ENCODE results near the gene ATP6AP1.

ATP6AP1 gene

GRCh38 chrX:154466036-154466435 lies 37.6 kb downstream of the ATP6AP1 start:
- Mint-ChIP-seq H3K9me3 (no peaks in the 10 kb centered on the region), H3K4me3 (no peak overlapping the region), H3K4me1 (peaks cover 10% of the 10 kb centered on the region), H3K27ac (no peak overlapping the region), H3K27me3 (no peaks in the 10 kb centered on the region)
- no peak for ATAC-seq
- no peak for DNase-seq

DNA sequence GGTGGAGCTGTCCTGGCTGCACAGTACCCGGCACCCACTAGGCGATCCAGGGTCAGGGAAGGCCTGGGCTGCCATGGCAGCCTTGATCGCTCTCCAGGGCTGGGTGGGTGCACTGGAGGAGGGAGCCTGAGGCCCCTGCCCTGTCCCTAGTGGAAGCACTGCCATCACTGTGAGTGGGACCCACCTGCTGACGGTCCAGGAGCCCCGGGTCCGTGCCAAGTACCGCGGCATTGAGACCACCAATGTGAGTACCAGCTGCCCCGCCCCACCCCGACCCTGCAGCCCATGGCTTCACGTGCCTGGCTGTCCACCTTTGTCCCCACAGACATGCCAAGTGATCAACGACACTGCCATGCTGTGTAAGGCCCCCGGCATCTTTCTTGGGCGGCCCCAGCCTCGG lies 38.4 kb downstream of the ATP6AP1 start:
- Mint-ChIP-seq H3K4me1 (peaks cover 3% of the 10 kb centered on the region), H3K9me3 (no peaks in the 10 kb centered on the region), H3K4me3 (no peak overlapping the region), H3K27ac (no peak overlapping the region), H3K27me3 (no peaks in the 10 kb centered on the region)
- ATAC-seq (no peak), DNase-seq (no peak)

DNA sequence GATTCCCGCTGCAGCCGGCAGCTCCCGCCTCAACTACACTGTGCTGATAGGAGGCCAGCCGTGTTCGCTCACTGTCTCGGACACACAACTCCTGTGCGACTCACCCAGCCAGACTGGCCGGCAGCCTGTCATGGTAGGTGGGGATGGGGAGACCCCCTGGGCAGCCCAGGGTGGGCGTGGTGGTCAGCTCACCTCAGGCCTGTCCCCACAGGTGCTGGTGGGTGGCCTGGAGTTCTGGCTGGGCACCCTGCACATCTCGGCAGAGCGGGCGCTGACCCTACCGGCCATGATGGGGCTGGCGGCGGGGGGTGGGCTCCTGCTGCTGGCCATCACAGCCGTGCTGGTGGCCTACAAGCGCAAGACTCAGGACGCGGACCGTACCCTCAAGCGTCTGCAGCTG lies 39.1 kb downstream of the ATP6AP1 start:
- Mint-ChIP-seq H3K27me3 (no peaks in the 10 kb centered on the region), H3K27ac (no peak overlapping the region), H3K4me3 (no peak overlapping the region), H3K4me1 (no peaks in the 10 kb centered on the region), H3K9me3 (no peaks in the 10 kb centered on the region)
- ATAC-seq (no peak), DNase-seq (no peak)

- Mint-ChIP-seq H3K4me3 (no peak overlapping the region), H3K27ac (no peak overlapping the region), H3K9me3 (no peaks in the 10 kb centered on the region), H3K27me3 (no peaks in the 10 kb centered on the region), H3K4me1 (peaks cover 4% of the 10 kb centered on the region)
- DNase-seq (no peak), ATAC-seq (no peak)
These were observed 39.7 kb downstream of the ATP6AP1 start for GRCh38 chrX:154468217-154468616.

- no peak for DNase-seq
- Mint-ChIP-seq H3K4me1 (peaks cover 9% of the 10 kb centered on the region), H3K9me3 (no peaks in the 10 kb centered on the region), H3K27me3 (no peaks in the 10 kb centered on the region), H3K4me3 (no peak overlapping the region), H3K27ac (no peak overlapping the region)
- ATAC-seq = no peak
These were observed 40.6 kb downstream of the ATP6AP1 start for GRCh38 chrX:154469114-154469513.

DNA sequence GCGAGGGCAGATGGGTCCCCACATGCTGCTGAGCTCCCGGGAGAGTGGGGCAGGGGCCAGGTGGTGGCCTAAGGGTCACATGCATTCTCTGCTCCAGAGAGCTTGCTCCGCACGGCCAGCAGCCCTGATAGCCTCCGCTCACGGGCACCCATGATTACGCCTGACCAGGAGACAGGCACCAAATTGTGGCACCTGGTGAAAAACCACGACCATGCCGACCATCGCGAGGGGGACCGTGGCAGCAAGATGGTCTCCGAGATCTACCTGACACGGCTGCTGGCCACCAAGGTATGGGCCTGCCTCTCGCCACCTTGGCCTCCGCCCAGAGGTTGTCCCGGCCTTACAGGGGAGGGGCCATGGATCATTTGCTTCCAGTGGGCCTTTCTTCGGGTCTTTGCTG lies 41.4 kb downstream of the ATP6AP1 start:
- peaks cover 9% of the 10 kb centered on the region for H3K4me1 Mint-ChIP-seq
- ATAC-seq = no peak
- no peak overlapping the region for H3K4me3 Mint-ChIP-seq
- no peaks in the 10 kb centered on the region for H3K9me3 Mint-ChIP-seq
- H3K27me3 Mint-ChIP-seq = no peaks in the 10 kb centered on the region
- H3K27ac Mint-ChIP-seq = peak overlapping the region in 1 of 2 donors; percentile 27
- DNase-seq = no peak

DNA sequence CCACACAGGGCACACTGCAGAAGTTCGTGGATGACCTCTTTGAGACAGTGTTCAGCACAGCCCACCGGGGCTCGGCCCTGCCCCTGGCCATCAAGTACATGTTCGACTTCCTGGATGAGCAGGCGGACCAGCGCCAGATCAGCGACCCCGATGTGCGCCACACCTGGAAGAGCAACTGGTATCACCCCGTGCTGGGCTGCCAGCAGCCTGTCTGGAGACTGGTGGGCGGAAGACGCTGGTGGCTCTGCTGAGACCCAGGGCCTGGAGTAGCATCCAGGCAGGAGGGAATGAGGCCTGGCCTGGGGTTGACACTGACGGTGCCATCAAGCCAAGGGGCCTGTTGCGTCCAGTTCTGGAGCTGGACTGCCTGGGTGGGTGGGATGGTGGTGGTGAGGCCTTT lies 42.0 kb downstream of the ATP6AP1 start:
- no peak for ATAC-seq
- H3K27me3 Mint-ChIP-seq = no peaks in the 10 kb centered on the region
- H3K27ac Mint-ChIP-seq = no peak overlapping the region
- DNase-seq = no peak
- no peaks in the 10 kb centered on the region for H3K9me3 Mint-ChIP-seq
- H3K4me1 Mint-ChIP-seq = peaks cover 12% of the 10 kb centered on the region
- H3K4me3 Mint-ChIP-seq = no peak overlapping the region

GRCh38 chrX:154470914-154471568 lies 42.6 kb downstream of the ATP6AP1 start:
- Mint-ChIP-seq H3K4me1 (peaks cover 16% of the 10 kb centered on the region), H3K27ac (no peak overlapping the region), H3K27me3 (no peaks in the 10 kb centered on the region), H3K9me3 (no peaks in the 10 kb centered on the region), H3K4me3 (no peak overlapping the region)
- ATAC-seq (no peak), DNase-seq (no peak)

DNA sequence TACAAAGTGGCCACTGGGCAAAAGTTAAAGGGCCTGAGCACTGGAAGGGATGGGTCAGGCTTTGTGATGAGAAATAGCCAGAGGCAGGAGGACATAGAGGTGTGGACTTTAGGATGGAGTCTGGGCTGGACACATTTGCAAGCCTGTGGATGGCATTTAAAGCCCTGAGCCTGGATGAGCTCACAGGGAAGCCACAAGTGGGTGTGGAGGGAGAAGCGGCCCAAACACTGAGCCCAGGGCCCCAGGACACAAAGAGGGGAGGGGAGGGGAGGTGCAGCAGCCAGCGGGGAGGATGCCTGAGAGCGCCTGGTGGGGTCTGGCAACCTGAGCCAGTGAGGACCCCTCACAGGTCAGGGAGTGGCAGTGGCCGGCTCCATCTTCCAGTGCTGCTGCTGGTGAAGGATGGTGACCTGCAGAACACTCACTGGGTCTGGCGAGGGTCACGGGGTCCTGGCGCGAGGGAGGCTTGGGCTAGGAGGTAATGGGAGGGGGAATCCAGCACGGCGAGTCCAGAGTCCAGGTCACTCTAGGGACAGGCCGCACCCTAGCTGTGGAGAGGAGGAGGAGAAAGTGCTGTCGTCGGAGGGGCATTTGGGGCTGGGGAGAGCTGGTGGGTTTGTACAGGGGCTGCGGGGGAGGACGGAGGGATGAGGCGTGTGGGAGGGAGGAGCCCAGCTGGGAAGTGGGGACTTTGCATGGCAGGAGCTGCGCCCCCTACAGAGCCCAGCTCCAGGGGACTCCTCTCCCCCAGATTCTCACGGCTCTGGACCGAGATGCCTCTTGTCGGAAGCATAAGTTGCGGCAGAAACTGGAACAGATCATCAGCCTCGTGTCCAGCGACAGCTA lies 43.6 kb downstream of the ATP6AP1 start:
- Mint-ChIP-seq H3K4me1 (peaks cover 23% of the 10 kb centered on the region), H3K27ac (peak overlapping the region in 1 of 2 donors; percentile 91), H3K9me3 (no peaks in the 10 kb centered on the region), H3K27me3 (no peaks in the 10 kb centered on the region), H3K4me3 (no peak overlapping the region)
- DNase-seq (no peak), ATAC-seq (no peak)

DNA sequence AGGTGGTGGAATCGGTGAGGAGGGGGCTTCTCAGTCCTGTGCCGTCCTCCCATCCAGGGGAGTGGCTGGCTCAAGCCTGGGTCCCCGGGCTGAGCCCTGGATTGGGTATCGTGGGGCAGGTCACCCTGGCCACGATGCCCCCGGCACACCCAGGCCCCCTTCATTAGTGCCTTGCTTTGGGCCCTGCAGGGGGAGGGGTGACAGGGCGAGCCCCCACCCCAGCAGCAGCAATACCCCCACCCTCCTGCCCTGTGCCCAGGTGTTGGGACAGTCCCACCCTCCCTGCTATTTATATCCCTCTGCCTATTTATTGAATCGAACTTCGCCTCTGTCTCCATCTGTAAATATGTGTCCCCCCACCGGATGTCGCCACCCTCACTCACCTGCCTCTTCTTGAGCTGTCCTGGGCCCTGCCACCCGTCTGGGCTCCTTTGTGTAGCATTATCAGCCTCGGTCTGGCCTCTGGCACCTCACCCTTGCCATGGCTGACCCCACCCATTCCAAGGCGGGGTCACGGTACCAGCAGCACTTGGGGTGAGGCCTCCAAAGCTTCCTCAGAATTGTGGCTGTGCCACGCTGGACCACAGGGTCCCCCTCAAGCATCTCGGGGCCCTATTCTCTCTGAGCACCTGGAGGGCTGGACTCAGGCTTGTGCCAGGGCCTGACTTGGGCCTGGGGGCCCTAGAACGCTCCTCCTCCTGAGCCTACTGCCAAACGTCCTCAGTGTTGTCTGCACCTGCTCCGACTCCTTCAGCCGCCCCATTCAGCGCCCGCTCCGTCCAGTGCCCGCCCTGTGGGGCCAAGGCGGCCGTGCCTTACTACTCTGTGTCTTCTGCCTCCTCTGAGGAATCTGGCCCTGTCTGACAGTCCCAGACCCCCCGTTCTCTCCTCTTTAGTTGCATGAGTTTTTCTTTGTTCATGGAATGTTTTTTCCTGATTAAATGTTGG lies 44.5 kb downstream of the ATP6AP1 start:
- DNase-seq = no peak
- Mint-ChIP-seq H3K27me3 (no peaks in the 10 kb centered on the region), H3K27ac (no peak overlapping the region), H3K9me3 (no peaks in the 10 kb centered on the region), H3K4me3 (no peak overlapping the region), H3K4me1 (peaks cover 29% of the 10 kb centered on the region)
- peak; percentile 59 for ATAC-seq

GRCh38 chrX:154473683-154474082 lies 45.2 kb downstream of the ATP6AP1 start:
- no peaks in the 10 kb centered on the region for H3K9me3 Mint-ChIP-seq
- no peak for DNase-seq
- no peaks in the 10 kb centered on the region for H3K27me3 Mint-ChIP-seq
- H3K4me3 Mint-ChIP-seq = no peak overlapping the region
- H3K27ac Mint-ChIP-seq = no peak overlapping the region
- H3K4me1 Mint-ChIP-seq = peaks cover 31% of the 10 kb centered on the region
- ATAC-seq = no peak

DNA sequence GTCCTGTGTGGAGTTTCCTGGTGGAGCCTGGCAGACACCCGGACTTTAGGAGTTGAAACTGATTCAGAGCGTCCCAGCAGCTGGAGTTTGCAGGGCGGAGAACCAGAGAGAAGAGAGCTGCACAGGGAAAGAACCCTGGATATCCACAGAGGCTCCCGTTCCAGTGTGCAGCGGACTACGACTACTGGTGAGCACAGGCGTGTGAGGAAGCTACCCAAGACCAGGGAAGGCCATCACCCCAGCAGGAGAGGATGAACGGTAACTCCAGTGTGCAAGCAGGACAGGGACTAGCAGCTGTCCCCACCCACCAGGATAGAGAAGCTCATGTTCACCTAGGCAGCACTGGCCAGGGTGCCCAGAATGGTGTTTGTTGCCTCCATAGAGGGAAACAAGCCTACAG lies 48.3 kb downstream of the ATP6AP1 start:
- DNase-seq = no peak
- H3K27ac Mint-ChIP-seq = no peak overlapping the region

DNA sequence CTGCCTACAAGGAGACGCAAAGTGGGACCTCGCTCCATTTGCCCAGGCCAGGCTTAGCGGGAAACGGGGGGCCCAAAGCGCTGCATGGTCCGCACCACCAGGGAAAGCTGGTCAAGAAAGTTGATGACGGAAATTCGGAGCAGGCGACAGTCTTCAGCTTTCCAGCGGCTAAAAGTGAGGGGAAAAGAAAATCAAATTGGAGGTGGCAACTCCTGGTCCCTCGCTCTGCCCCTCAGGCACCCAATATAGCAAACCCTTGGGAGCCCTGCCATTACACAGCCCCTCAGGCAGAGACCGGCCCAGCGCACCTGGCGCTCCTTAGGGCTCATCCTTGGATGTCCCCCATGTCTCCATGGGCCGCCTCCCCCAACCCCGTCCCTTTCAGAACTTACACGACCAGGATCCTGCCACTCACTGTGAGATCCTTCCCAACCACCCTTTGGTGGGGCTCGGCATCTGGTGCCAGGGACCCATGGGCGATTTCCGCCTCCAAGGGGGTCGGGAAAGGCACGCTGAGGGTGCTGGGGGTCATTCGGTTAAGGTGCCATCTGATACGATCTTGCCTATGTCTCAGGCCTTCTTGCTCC lies 49.5 kb downstream of the ATP6AP1 start:
- H3K4me1 Mint-ChIP-seq = peaks cover 42% of the 10 kb centered on the region
- no peaks in the 10 kb centered on the region for H3K27me3 Mint-ChIP-seq
- H3K4me3 Mint-ChIP-seq = peak overlapping the region; percentile 87 to 90
- peak overlapping the region in 1 of 2 donors; percentile 81 for H3K27ac Mint-ChIP-seq
- no peak for DNase-seq
- ATAC-seq = no peak
- H3K9me3 Mint-ChIP-seq = no peaks in the 10 kb centered on the region

More for the DNA sequence above, 48.3 kb downstream of the ATP6AP1 start:
- no peaks in the 10 kb centered on the region for H3K9me3 Mint-ChIP-seq
- no peak overlapping the region for H3K4me3 Mint-ChIP-seq
- H3K27me3 Mint-ChIP-seq = no peaks in the 10 kb centered on the region
- peaks cover 38% of the 10 kb centered on the region for H3K4me1 Mint-ChIP-seq
- ATAC-seq = no peak

DNA sequence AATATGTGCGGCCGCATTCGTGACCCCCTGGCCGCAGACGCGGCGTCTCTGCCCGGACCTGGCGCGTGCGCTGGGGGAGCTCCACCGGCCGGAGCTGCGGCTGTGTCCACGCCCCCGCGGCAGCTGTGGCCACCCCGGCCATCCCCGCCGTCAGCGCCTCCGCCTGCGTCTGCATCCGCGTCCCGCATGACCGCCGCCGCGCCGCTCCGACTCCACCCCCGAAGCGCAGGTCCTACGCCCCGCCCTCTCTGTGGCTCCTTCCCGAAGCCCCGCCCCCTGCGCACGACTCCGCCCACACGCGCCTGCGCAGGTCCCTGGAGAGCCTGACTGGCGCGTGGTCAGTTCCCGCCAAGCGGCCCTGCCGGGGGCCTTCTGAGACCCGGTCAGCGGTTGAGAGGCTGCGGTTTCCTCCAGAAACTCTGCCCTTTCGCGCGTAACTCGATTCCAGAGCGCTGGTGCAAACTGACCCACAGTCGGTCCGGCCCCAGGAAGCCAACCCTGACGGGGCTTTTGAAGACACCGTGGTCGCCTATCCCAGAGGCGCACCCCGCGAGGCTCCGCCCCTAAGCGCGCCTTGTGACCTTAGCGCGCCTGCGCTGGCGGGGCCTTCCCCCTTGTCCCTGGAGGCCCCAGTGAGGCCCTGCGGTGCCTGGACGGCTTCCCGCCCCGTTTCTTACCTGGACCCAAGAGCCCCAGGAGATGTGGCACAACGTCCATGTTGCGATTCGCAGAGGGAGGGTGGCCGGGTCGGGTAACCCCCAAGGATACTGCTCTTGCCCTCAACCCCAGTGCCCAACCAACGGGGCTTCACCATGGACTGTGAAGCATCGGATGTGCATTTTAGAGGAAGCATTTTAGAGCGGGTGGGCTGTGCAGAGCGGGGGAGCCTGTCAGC lies 50.5 kb downstream of the ATP6AP1 start, which contains the start of gene LAGE3:
Gene LAGE3 (minus strand): TSS at position 554 of the 895 bp plus-strand sequence. CDS start 366 bp downstream, at position 188.
- Mint-ChIP-seq H3K4me1 (peaks cover 45% of the 10 kb centered on the region), H3K9me3 (no peaks in the 10 kb centered on the region), H3K4me3 (peak within 1 kb of the TSS; percentile 87 to 90), H3K27ac (peak within 1 kb of the TSS; percentile 95), H3K27me3 (no peaks in the 10 kb centered on the region)
- DNase-seq (peak; percentile 96), ATAC-seq (peak; percentile 94)

Data from stimulated activated naive CD8-positive, alpha-beta T cell treated with anti-CD3 and anti-CD28 coated beads, Interleukin-15, amount 100 ng/mL, for 72 hours (primary cell).